CD4-positive, alpha-beta T cell treated with Interleukin-6 at 100 ng/mL for 8 hours (primary cell): Measurements from ENCODE around the gene MDGA2.
"Not testable (repeated sequence)": the region's sequence is repeated elsewhere in the genome, so short reads cannot be mapped to it uniquely, and the experiment has no call there.

Experiments used
- DNase-seq: peaks from one replicate; pipeline ENCODE4 v3.0.0-alpha.2; 2020; ENCODE audit warnings: mixed read lengths, low spot score

MDGA2 gene

DNA sequence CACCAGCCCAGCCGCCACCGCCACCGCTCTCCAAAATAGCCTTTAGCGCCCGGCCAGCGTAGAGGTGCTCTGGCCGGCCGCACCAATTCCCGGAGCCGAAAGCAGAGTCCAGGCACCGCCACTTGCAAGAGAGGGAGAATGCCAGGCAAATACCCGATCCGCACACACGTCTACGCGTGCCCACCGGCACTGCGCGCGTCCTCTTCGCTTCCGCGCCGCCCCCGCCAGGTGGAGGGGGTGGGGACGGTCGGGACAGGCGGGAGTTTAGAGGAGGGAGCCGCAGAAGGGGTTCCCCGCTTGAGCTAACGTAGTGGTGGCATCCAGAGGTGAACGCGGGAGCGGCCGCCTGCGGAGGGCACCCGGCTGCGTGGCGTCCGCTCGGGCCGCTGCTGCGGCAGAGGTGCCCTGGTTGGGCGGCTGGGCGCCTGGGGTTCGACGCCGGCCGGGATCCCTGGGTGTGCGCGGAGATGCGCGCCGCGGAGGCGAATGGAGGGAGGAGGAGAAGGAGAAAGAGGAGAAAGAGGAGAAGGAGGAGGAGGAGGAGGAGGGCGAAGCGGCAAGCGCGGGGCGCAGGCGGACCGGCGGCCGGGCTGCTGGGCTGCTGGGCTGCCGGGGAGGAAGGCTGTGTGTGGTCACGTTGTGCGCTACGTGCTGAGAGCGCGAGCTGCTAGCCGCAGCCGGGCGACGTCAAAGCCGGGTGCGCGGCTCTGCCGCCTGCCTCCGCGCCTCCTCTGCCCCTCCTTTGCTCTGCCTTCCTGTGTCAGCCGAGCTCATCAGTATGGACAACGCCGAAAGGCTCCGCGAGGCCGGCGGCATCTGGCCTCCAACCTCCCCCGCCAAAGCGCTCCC, at the start of gene MDGA2:
Gene MDGA2, minus strand, starts transcription at position 140 of the 849 bp plus-strand sequence.
- no peak for DNase-seq

GRCh38 chr14:47722929-47723693, 47.7 kb upstream of the MDGA2 start:
- DNase-seq: no peak

DNA sequence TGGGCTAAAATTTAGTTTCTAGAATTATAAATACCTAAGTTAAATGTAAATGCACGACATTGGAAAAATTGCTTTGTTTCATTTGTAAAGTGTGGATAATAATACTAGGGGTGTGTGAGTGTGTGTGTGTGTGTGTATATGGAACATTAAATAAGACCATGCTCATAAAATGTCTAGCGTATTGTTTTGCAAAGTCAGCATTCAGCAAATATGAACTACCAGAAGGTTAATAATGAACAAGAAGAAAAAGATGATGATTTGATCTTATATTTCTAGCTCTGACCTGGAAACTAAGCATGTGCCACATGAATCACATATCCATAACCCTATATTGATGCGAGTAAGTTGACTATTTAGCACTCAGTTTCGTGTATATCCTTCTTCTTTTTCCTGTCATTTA, 44.9 kb upstream of the MDGA2 start:
- no peak for DNase-seq

DNA sequence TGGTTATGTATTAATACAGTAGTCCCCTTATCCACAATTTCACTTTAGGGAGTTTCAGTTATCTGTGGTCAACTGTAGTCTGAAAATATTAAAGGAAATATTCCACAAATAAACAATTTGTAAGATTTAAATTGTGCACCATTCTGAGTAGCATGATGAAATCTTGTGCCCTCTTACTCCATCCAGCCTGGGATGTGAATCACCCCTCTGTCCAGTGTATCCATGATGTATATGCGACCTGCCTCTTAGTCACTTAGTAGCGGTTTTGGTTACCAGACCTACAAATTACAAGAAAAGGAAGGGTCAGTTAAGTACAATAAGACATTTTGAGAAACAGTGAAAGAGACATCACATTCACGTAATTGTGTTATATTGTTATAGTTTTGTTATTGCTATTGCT, 39.9 kb upstream of the MDGA2 start:
- DNase-seq: no peak

DNA sequence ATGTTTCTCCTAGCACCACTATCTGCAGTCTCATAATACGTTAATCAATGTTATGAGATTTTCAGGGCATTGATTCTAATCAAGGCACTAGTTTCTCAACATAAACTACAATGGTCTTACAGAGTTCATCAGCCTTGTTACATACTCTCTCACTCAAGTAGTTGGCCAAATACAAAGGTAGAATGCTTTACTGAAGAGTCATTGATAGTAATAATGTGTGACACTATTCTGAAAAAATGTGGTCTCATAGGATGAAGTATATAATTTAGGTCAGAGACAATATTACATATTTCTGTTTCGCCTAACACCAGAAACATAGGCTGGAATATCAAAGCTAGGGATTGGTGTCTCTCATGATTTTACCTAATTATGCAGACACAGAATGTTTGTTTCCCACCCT, 35.2 kb upstream of the MDGA2 start:
- no peak for DNase-seq

GRCh38 chr14:47705683-47706082, 30.3 kb upstream of the MDGA2 start:
- no peak for DNase-seq

GRCh38 chr14:47691829-47692228, 16.4 kb upstream of the MDGA2 start:
- no peak for DNase-seq

DNA sequence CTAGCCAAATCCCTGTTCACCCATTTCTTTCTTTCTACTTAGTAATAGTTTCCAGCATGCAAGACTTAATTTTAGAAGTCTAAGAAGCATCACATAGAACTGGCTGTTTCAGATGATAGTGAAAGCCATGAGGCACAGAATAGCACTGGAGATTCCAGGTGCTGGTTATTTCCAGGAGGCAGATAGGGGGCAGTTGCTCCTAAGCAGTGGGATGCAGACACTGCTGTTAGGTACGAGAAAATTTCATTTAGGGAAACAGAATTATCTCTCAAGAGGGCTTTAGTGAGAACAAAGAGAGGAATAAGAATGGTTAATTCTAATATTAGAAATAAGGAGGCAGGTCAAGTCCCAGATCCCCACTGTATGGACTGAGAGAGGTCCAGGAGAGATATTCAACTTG, 3.6 kb upstream of the MDGA2 start:
- DNase-seq: no peak

DNA sequence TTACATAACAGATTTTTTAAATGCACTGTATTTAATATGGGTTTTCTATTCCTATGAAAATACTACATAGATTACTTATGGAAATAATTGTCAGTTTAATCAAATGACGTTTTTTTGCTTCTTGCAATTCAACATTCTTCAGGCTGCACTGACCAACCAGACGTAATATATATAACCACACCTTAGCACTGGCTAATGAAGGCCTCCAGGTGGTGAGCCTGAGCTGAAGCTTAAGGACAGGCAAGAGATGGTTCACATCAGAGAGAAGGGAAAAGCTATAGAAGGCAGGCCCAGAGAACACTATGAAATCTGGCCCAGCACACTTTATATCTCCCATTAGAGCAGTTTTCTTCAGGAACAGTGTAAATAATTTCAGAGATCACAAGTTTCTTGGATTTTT, 2.8 kb upstream of the MDGA2 start:
- DNase-seq: no peak

GRCh38 chr14:47676315-47676617, 861 bp upstream of the MDGA2 start:
- DNase-seq: no peak

DNA sequence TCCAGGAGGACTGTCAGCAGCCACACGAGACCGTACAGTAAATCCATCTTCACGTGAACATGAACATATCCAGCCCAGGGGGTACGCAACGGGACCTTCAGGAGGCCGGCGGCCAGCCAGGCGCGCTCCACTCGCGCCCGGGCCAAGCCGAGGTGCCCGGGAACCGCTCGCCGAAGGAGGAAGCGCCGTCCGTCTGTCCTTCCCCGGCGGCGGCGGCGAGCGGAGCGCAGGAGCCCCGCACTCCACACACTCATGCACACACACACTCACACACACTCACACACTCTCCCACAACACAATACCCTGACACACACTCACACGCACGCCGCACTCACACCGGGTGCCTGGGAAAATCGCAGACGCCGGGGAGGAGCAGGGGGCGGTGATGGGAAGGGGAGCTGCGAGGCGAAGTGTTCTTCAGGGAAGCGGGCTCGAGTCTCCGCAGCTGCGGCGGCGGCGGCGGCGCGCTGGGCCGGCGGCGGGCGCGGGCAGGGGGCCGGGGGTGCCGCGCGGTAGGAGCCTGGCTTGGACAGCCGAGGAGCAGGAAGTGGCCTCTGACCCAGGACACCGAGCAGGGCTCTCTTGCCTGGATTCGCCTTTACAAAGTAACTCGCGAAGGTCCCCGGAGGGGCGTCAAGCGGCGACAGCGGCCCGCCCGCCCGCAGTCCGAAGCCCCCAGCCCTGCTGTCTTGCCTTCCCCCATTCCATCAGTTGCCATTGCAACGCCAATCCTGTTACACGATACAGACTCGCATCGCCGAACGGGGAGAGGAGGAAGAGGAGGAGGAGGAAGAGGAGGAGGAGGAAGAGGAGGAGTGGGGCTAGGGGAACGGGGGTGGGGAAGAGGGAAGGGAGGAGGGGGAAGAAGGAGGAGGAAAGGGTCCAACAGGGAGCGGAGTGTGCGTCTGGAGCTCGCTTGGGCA, 601 bp downstream of the MDGA2 start:
- DNase-seq: no peak

GRCh38 chr14:47674148-47674542, 1.3 kb downstream of the MDGA2 start:
- no peak for DNase-seq

GRCh38 chr14:47665337-47666134, 9.9 kb downstream of the MDGA2 start:
- DNase-seq: no peak

DNA sequence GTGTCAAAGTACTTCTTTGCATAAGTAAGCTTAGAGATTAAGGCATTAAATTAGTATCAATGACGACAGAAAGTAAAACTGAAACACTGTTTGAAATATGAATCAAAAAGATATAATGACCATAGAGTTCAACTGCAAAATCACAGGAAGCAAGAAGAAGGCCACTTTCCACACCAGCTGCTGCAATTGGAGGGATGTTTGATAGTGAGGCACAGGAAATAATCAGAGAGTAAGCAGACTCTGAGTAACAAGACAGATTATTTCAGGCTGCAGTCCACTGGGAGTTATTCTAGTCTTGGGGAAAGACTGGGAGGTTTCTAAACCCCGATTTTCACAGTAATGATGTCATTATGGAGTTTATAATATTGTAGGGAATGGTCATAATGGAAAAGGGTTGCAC, 12.9 kb downstream of the MDGA2 start:
- no peak for DNase-seq

DNA sequence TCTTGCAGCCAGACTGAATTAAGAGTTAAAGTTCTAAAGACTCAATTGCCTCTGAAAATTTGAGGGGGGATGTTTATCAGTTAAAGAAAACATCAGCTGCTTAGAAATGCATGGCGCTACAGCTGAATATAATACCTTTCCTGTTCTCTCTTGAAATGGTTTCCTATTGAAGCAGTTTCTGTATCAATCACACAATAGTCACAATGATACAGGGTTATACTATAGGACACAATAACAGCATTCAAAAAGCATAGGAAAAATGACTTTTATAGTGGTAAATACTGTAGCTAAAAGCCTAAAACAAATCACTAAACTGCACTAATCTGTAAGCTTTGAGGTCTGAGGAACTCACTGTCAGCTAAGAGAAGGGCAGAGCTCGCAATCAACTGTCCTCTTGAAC, 15.2 kb downstream of the MDGA2 start:
- no peak for DNase-seq

DNA sequence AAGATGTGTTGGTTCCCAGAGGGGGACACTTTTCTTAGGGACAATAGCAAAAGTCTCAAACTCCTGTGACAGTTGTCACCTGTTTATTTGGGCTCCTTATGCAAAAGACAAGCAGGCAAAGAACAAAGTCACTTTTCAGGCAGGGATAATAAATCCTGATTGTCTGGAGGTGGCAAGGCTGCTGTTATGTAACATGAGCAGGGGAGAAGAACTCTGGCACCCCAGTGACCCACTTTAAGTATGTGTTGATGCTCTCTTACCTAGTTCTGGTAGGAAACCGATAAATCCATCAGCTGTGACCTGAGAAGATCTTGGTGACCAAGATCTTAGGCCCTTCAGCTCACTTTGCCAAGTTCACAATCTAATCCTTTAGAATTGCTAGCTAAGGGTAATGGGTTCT, 17.4 kb downstream of the MDGA2 start:
- DNase-seq: no peak

- no peak for DNase-seq
Observed at GRCh38 chr14:47657143-47657542, 18.3 kb downstream of the MDGA2 start.

GRCh38 chr14:47651337-47651736, 24.1 kb downstream of the MDGA2 start:
- no peak for DNase-seq

DNA sequence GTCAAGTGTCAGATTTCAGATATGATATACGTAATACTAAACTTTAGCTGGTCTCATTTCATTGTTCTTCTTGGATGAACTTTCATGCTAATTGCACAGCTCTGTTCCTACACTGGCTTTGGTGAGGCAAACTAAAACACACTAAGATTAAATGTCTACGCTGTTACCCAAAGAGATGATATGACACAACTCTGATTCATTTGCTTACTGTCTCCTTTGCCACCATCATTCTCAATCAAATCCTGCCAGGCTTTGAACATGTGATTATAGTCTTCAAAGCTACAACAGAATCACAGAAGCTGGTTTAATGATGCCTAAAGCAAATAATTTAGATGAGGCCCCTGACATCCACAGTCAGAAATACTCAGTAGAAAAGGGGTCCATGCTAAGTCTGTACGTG, 37.7 kb downstream of the MDGA2 start:
- no peak for DNase-seq

- DNase-seq: no peak
Observed at GRCh38 chr14:47626151-47627035, 49.0 kb downstream of the MDGA2 start.

- not testable (repeated sequence) for DNase-seq
Observed at GRCh38 chr14:47624126-47624525, 51.3 kb downstream of the MDGA2 start.
